Panc1 (cell line): ENCODE results near the gene HSD17B3.

Source experiments
- POLR2AphosphoS5 ChIP-seq: IDR thresholded peaks from 2 replicates; pipeline ENCODE4 v1.6.1; 2012; ENCODE audit warnings: mild to moderate bottlenecking, low read depth, low read length, moderate library complexity
- SIN3A ChIP-seq: IDR thresholded peaks from 2 replicates; pipeline ENCODE4 v1.6.1; 2012; ENCODE audit warnings: low read depth, mild to moderate bottlenecking, low read length, moderate library complexity, borderline replicate concordance; ENCODE audit not compliant: insufficient read depth
- TCF7L2 ChIP-seq: IDR thresholded peaks from 2 replicates; pipeline ENCODE4 v1.6.1; 2011; ENCODE audit warnings: mild to moderate bottlenecking, low read depth, low read length, inconsistent platforms
- TF ChIP-seq, protein P1 (sequence below): fragments of 450-650 bp; IDR thresholded peaks from 2 replicates; pipeline ENCODE4 v1.5.1; 2017; ENCODE audit warnings: mild to moderate bottlenecking

DNA sequence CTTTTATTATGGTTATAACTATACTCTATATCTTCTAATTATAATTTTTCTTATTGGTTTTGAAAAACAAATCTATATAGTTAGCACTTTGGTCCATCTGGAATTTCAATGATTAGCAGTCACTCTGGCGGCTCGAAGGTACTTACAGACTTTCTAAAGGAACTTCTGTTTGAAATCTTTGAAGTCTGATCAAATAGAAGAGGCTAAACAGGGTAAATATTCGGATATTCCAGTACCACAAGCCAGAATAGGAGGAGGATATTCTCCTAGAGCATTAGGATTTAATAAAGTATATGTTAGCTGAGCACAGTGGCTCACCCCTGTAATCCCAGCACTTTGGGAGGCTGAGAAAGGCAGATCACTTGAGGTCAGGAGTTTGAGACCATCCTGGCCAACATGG is 38.7 kb upstream of the HSD17B3 start:
- TF ChIP-seq, protein P1, sequence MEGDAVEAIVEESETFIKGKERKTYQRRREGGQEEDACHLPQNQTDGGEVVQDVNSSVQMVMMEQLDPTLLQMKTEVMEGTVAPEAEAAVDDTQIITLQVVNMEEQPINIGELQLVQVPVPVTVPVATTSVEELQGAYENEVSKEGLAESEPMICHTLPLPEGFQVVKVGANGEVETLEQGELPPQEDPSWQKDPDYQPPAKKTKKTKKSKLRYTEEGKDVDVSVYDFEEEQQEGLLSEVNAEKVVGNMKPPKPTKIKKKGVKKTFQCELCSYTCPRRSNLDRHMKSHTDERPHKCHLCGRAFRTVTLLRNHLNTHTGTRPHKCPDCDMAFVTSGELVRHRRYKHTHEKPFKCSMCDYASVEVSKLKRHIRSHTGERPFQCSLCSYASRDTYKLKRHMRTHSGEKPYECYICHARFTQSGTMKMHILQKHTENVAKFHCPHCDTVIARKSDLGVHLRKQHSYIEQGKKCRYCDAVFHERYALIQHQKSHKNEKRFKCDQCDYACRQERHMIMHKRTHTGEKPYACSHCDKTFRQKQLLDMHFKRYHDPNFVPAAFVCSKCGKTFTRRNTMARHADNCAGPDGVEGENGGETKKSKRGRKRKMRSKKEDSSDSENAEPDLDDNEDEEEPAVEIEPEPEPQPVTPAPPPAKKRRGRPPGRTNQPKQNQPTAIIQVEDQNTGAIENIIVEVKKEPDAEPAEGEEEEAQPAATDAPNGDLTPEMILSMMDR, result no peak
- TF ChIP-seq POLR2AphosphoS5, result no peak
- no peak for TF ChIP-seq SIN3A
- TF ChIP-seq TCF7L2, result no peak
